ENCODE measurements around the gene JOSD1. TPM values are rescaled to one million over a fixed set of nuclear protein-coding genes. Genes with fewer than 3 reads are reported as not detected.

Gene JOSD1
- polyA plus RNA-seq, 3 donors, result 22.5 to 37.8 (median 34.1) TPM

GRCh38 chr22:38734421-38735100, 33.8 kb upstream of the JOSD1 start:
- 87 to 92% (median 88%) methylated on average over 13 of the region's 13 CpGs for WGBS, 3 donors
- no peak overlapping the region for H3K27ac ChIP-seq (ENCODE audit: low read depth, low read length)

- no peak overlapping the region for H3K27ac ChIP-seq (ENCODE audit: low read depth, low read length)
- WGBS, 3 donors, result 22 to 65% (median 62%) methylated on average over 8 of the region's 8 CpGs
Observed at GRCh38 chr22:38733724-38734381, 33.1 kb upstream of the JOSD1 start.

GRCh38 chr22:38733329-38733723, 32.6 kb upstream of the JOSD1 start:
- 23 to 42% (median 39%) methylated on average over 4 of the region's 4 CpGs for WGBS, 3 donors

GRCh38 chr22:38732251-38732815, 31.6 kb upstream of the JOSD1 start:
- no peak overlapping the region for H3K27ac ChIP-seq (ENCODE audit: low read depth, low read length)
- WGBS, 3 donors, result 36 to 84% (median 80%) methylated on average over 13 of the region's 13 CpGs

More at GRCh38 chr22:38733329-38733723, 32.6 kb upstream of the JOSD1 start:
- H3K27ac ChIP-seq (ENCODE audit: low read depth, low read length), result no peak overlapping the region

GRCh38 chr22:38731703-38732161, 31.0 kb upstream of the JOSD1 start:
- WGBS, 3 donors, result 65 to 91% (median 88%) methylated on average over 6 of the region's 6 CpGs
- no peak overlapping the region for H3K27ac ChIP-seq (ENCODE audit: low read depth, low read length)

- 90 to 98% (median 95%) methylated on average over 13 of the region's 13 CpGs for WGBS, 3 donors
- H3K27ac ChIP-seq (ENCODE audit: low read depth, low read length), result no peak overlapping the region
Observed at GRCh38 chr22:38730411-38730871, 29.7 kb upstream of the JOSD1 start.

- no peak overlapping the region for H3K27ac ChIP-seq (ENCODE audit: low read depth, low read length)
- 86 to 95% (median 89%) methylated on average over 6 of the region's 6 CpGs for WGBS, 3 donors
Observed at GRCh38 chr22:38729946-38730345, 29.2 kb upstream of the JOSD1 start.

- WGBS, 3 donors, result 88 to 91% (median 90%) methylated on average over 18 of the region's 18 CpGs
- no peak overlapping the region for H3K27ac ChIP-seq (ENCODE audit: low read depth, low read length)
Observed at GRCh38 chr22:38728871-38729796, 28.4 kb upstream of the JOSD1 start.

- 94 to 97% (median 96%) methylated on average over 15 of the region's 15 CpGs for WGBS, 3 donors
- no peak overlapping the region for H3K27ac ChIP-seq (ENCODE audit: low read depth, low read length)
Observed at GRCh38 chr22:38727530-38728451, 27.0 kb upstream of the JOSD1 start.

- 91 to 94% (median 92%) methylated on average over 12 of the region's 12 CpGs for WGBS, 3 donors
- no peak overlapping the region for H3K27ac ChIP-seq (ENCODE audit: low read depth, low read length)
Observed at GRCh38 chr22:38727123-38727522, 26.4 kb upstream of the JOSD1 start.

- 91 to 95% (median 93%) methylated on average over 18 of the region's 18 CpGs for WGBS, 3 donors
- no peak overlapping the region for H3K27ac ChIP-seq (ENCODE audit: low read depth, low read length)
Observed at GRCh38 chr22:38725900-38726655, 25.3 kb upstream of the JOSD1 start.

- no peak overlapping the region for H3K27ac ChIP-seq (ENCODE audit: low read depth, low read length)
- WGBS, 3 donors, result 50 to 85% (median 83%) methylated on average over 3 of the region's 3 CpGs
Observed at GRCh38 chr22:38724926-38725571, 24.3 kb upstream of the JOSD1 start.

GRCh38 chr22:38724176-38724575, 23.4 kb upstream of the JOSD1 start:
- 95 to 97% (median 96%) methylated on average over 7 of the region's 7 CpGs for WGBS, 3 donors
- no peak overlapping the region for H3K27ac ChIP-seq (ENCODE audit: low read depth, low read length)

GRCh38 chr22:38721551-38721950, 20.8 kb upstream of the JOSD1 start:
- no peak overlapping the region for H3K27ac ChIP-seq (ENCODE audit: low read depth, low read length)
- 87 to 94% (median 90%) methylated on average over 7 of the region's 7 CpGs for WGBS, 3 donors

- WGBS, 3 donors, result 76 to 86% (median 81%) methylated on average over 3 of the region's 3 CpGs
- H3K27ac ChIP-seq (ENCODE audit: low read depth, low read length), result no peak overlapping the region
Observed at GRCh38 chr22:38720350-38720749, 19.6 kb upstream of the JOSD1 start.

- no peak overlapping the region for H3K27ac ChIP-seq (ENCODE audit: low read depth, low read length)
- 92 to 95% (median 94%) methylated on average over 6 of the region's 6 CpGs for WGBS, 3 donors
Observed at GRCh38 chr22:38719196-38719595, 18.5 kb upstream of the JOSD1 start.
